ENCODE results near the gene BAZ2B.

The BAZ2B gene

DNA sequence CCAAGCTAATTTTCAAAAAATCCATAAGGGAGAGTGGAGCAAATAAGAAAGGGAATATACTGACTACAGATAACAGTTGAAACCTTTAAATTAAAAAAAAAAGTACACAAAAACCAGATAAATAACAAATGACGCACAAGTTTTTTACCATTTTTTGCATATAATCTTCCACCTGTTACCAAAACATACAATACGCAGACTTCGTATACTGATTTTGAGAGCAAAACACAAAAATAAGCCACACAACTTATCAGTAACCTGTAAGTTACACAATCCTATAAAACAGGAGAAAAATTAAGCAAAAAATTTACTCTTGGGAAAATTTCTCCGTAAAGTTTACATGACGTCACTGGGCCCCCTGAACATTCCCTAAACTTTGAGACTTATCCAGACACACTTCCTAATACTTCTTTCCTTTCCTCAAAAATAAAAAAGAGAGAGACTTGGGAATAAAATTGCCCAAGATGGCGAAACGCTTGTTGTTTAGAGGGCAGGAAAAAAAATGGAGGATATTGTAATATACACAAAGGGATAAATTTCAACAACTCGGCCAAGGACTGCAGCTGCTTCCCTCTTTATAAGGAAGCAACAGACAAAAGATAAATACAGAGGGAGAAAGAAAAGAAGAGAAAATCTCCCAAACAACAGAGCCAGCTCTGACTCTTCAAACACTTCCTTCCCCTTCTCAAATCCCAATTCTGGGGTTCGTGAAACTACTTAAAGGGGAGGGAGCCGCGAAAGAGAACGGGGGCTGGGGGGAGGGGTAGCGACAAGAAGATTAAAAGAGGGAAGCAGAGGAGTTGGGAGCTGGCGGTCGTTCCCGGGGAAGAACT lies 1.6 kb downstream of the BAZ2B start:
- peak; percentile 85 for DNase-seq

DNA sequence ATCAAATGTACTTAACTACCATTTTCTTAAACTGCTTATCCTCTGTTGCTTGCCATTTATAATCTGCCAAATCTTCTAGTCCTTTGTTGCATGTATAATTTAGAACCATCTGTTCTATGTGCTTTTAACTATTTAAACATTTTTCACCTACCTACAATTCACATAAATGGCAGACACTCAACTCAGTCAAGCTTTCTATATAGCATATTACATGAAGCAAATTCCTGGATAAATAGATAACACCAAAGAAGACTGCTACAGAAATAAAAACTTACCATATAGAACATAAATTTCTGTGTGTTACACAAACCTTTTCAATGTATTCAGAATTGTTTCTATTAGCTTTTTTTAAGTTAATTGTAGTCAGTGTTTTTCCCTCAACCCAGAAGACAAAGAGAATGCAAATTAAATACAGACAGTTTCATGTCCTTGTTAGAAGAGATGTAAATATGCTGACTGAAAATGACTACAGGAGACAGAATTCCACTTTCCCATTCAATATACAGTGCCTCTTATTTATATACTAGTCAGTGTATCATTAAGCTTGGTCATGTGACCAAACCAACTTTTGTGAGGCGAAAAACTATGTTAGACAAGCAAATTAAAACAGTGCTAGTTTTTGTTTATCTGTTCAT lies 2.6 kb downstream of the BAZ2B start:
- DNase-seq, result peak; percentile 63

DNA sequence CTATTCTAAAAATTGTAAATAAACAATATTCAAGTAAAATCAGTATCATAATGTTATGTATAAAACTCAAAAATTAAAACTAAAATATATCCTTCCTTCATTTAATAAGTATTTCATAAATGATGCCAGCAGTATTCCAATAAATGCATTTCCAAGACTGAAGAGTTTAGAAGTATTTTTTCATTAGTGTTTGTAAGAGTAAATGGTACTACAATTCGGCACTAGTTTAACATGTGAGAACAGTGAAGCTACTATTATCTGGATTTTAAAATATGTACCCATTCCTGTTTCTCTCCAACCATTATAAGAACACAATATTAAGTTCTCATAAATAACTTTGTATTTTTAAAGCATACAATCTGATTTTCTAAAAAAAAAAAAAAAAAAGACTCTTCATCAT lies 3.3 kb downstream of the BAZ2B start:
- DNase-seq, result no peak

DNA sequence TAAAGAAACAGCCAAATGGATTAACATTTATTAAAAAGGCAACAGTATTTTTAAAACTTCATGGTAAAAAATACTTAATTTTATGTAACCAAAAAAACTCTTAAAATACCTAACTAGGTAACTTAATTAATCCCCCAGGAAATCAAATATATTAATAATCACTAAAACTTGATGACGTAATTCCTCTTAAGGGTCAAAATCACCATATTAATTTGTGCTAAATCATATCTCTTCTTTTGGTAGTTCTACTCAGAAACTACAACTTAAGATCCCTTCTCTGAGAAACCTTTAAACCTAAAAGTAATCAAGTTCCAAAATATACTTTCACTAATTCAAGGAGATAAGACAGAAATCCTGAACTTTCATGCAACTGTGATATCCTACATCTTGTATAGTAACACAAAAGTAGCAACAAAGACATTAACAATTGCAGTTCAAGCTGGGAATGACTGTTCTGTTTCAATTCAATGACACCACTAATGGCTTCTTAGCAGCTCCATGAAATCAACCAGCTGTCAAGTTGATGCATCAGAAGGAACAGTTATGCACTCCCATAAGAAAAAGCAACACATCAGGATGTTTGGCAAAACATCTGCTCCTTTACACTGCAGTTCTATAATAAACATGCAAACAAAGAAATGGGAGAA lies 4.0 kb downstream of the BAZ2B start:
- DNase-seq, result peak; percentile 64

DNA sequence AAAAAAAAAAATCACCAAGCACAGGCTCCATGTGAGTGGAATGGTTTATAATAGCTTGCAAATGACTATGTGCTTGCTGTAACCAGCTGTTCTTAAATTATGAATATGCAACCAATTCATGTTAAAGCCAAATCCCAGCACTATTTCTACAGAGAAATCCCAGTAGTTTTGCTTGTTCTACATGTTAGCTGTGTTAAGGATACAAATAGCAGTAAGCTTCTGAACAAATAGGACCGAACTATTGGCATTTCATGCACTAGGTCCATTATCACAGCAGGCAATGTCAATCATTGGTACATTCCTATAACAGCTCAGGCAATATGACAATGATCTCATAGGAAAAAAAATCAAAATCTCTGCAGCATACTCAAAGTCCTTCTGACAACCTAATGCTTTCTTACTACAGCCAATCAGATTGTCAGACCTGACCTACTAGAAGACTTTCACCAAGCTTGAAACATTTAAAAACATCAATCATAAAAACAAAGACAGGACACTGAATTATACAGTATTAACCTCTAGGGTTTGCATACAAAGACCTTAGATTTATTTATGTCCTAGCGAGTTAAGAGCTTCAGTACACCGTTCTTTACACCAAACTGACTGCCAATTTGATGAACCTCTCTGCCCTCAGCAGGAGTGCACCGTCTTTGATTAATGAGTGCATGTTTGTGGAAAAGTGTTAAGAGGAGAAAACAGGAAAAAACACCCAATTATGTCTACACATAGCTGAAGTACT lies 6.4 kb downstream of the BAZ2B start:
- peak; percentile 66 for DNase-seq

DNA sequence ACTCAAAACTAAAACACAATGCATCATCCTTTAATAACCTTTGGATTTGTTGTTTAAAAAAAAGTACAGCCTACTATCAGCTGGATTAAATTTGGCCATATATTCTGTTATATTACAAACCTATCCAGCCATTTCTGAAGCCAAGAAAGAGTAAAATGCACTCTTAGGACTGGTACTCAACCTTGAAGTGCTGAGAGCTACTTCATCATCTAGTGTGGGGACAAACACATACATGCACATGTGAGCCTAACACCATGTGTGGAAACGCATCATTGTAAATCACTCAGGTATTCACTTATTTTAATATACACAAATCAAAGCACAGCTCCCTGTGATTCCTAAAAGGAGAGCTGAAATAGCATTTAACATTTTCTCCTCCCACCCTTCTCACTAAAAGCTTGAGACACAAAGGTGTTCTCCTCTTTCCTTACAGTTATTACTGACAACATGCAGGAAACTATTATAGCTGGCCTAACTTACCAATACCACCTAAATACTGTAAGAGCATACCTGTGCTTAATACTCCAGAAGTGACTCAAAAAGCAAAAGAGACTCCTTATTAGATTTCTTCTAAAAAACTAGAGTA lies 7.5 kb downstream of the BAZ2B start:
- no peak for DNase-seq

DNA sequence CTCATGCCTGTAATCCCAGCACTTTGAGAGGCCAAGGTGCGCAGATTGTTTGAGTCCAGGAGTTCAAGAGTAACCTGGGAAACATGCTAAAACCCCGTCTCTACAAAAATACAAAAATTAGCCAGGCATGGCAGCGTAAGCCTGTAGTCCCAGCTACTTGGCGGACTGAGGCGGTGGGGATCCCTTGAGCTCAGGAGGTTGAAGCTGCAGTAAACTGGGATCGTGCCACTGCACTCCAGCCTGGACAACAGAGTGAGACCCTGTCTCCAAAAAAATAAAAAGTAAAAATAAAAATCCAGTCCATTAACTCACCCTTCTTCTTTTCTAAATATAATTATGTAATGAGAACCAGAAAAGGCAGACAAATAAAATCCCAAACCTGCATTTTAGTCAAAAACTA lies 8.2 kb downstream of the BAZ2B start:
- no peak for DNase-seq

DNA sequence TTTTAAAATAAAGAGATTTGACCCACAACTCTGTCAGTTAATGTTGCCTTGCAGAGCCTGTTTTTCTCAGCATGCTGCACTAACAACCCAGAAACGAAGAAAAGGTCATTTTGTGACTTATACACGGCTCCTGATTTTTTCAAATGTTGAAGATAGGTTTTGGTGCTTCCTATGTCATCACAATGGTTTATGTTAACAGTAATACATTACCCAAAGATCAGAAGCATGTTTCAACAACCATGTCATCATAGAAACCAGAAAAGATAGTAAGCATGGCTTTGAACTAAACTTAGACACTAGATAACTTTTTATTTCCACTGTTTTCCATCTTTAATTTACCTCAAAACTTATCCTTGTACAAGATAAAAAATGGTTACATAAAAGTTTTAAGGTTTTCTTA lies 10.1 kb downstream of the BAZ2B start:
- DNase-seq, result no peak

DNA sequence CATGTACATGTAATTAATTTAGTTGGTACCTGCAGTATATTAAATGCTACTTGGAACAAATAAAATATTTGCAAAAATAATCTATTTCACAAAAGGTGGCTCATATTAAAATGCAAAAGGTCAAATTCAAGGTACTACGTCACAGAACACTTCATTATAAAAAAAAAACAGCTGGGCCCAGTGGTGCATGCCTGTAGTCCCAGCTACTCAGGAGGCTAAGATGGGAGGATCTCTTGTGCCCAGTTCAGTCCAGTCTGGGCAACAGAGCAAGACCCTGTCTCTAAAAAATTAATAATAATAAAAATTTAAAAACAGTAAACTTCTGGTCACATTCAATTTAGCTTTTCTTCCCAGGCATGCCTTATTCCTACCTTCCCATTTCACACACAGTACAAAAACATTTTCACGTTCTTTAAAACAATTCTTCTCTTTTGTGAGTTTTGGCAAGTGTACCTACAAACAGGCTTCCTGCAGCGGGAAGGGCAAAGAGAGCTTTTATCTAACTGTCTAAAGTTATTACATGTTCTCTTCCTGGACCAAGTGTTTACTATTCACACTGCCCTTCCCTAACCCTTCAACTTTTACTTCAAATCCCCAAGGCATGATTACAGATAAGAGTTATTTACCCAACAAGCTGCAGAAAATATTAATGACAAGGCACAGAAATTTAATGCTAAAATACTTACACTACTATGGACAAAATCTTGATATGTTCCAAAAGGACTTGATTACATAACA lies 10.7 kb downstream of the BAZ2B start:
- no peak for DNase-seq

DNA sequence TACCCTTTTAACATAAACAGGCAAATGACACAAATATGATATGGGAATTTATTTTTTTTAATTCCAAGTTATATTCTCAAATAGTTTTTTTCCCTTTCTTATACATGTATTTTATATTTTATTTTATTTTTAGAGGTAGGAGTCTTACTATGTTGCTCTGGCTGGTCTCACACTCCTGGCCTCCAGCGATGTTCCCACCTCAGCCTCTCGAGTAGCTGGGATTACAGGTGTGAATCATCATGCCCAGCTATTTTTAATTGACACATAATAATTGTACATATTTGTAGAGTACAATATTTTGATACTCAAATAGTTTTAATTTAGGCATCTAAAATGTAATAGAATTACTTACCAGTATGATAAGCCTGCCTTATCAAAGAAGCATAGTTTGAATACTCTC lies 12.2 kb downstream of the BAZ2B start:
- no peak for DNase-seq

DNA sequence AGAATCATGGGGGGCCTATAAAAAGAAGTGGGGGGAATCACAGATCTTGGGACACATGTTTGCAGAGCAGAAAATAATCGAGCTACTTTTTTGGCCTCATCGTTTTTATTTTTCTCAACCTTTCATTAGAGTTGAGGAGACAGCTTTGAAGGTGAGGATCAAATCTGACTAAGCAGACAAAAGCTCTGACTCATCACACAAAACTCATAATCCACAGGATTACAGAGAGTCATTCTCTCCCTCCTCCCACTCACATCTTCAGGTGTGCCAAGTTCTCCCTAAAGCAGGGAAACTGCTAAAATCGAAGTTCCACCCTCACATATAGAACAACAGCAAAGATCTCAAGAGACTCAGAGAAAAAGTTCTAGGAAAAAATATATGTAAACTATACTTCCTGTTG lies 15.6 kb downstream of the BAZ2B start:
- no peak for DNase-seq

DNA sequence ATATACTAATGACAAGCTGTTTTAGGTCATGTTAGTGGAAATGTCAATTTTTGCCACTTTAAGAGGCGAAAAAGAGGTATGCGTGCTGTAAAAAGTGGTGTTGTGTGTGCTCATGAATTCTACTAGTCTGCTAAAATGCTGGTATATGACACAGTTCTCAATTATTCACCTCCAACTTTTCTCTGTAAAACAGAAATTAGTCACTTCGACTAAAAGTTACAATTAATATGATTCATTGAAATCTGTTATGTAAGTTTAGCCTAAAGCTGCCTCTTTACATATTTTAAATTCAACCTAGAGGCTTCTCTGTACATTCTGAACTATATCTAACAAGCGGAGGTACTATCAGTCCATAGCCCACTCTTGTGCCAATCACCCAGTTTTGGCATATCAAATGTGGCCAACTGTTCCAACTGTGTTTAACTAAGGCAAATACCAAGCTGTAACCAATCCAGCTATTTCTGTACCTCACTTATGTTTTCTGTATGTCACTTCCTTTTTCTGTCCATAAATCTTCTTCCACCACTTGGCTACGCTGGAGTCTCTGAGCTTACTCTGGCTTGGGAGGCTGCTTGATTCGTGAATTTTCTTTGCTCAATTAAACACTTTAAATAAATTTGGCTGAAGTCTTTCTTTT lies 20.8 kb downstream of the BAZ2B start:
- DNase-seq, result no peak

DNA sequence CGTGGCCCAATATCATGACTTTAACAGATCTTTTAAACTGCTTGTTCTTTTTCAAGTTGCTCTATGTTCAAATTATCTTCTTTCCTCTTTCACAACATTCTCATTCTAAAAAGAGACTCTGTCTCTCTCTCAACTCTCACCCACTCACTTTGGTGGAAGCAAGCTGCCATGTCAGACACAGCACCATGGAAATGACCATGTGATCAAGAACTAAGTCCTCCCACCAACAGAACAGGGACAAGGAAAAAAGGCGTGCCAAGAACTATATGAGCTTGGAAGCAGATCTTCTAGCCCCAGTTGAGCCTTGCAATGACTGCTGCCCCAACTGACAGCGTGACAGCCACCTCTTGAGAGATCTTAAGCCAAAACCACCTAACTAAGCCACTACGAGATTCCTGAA lies 23.9 kb downstream of the BAZ2B start:
- DNase-seq, result no peak

DNA sequence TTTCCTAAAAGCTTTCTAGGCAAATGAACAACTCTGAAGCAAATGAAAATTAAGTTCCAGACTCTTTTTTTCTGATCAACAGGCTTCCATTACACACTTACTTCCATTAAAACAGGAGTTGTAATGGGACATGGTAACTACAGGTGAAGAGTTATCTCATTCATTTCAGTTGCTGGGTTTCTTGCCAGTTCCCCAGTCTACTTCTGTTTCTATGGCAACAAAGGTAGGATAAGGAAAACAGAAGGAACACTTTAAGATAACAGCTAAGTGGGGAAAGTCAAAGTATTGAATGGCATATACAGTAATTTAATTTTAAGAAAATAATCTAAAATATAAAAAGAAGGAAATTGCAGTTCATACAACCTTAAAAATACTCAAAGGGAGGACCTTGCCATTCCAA lies 25.1 kb downstream of the BAZ2B start:
- DNase-seq, result no peak

DNA sequence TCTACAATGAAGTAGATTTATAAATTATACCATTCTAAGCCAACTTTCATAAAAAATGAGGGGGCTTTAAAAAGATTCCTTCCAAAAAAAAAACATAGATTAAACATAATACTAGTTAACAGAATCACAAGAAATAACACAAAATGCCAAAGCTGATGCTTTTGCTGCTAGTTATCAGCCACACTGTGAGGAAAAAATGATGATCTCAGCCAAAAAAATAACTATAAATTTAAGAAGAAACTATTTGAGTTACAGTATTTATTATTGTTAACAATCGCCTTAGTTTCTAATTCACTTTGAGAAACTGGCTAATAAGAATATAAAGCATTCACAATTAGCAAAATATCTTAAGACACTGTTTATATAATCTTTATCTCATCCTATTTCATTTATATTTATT lies 27.1 kb downstream of the BAZ2B start:
- no peak for DNase-seq

DNA sequence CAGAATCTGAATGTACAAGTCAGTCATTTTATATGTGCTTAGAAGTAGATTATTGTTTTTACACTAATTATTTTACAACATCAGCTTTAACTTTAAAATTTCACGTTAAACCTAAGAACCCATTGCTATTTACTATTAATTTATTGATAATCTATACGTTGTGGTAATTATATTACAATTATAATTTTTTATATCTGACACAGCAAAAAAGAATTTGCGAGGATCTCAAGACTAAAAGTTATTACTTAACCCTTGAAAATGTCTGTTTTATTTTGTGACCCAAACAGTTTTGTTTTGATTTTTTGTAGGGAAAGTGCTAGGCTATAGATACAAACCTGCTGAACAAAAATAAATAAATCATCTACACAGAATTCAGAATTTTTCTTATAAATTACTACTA lies 30.3 kb downstream of the BAZ2B start:
- no peak for DNase-seq

DNA sequence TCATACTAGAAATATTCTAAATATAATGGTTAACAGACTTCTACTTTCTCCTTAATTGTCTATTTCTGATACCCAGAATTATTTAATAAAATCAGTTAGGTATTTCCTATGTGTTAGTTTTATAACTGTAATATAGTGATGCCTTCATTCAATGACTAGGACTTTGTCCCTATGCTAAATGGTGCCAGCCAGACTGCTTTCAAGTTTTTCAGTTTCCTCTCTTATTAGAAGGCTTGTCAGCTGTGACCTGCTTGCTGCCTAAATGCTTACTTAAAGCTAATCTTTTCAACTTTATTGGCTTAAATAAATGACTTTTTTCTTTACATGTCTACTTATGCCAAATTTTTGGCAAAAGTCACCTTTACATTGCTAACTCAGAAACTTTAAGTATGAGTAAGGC lies 30.7 kb downstream of the BAZ2B start:
- no peak for DNase-seq

DNA sequence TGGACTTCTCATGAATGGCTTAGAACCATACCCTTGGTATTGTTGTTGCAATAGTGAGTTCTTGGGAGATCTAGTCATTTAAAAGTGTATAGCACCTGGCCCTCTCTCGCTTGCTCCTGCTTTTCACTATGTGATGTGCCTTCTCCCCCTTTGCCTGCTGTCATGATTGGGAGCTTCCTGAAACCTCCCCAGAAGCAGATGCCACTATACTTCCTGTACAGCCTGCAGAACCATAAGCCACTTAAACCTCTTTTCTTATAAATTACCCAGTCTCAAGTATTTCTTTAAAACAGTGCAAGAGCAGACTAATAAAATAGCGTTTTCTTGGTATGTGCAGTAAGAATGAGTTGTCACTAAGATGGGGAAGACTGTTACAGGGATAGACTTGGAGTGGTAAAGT lies 31.6 kb downstream of the BAZ2B start:
- DNase-seq, result no peak

DNA sequence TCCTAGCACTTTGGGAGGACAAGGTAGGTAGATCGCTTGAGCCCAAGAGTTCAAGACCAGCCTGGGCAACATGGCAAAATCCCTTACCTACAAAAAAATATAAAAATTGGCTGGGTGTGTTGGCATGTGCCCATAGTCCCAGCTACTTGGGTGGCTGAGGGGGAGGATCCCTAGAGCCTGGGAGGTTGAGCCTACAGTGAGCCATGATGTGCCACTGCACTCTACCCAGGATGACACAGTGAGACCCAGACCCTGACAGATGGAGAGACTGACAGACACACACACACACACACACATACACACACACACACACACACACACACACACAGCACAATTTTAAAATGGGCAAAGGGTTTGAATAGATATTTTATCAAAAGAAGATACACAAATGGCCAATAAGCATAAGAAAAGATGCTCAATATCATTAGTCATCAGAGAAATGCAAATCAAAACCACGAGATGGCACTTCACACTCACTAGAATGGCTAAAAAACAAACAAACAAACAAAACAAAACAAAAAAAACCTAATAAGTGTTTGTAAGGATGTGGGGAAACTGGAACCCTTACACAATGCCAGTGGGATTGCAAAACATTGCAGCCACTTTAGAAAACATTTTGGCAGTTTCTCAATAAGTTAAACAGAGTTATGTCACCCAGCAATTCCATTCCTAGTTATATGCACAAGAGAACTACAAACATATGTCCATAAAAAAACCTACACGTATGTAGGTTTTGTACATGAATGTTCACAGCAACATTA lies 42.3 kb downstream of the BAZ2B start:
- DNase-seq, result no peak

DNA sequence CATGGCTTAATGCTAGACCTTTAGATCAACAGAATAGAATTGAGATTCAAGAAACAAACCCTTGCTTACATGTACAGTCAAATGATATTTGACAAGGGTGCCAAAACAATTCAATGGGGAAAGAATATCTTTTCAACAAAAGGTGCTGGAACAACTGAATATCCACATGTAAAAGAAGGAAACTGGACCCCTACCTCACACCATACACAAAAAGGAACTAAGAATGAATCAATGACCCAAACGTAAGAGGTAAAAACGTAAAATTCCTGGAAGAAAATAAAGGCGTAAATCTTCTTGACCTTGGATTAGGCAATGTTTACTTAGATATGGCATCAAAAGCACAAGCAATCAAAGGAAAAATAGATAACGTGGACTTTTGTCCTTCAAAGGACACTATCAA lies 43.1 kb downstream of the BAZ2B start:
- no peak for DNase-seq

DNA sequence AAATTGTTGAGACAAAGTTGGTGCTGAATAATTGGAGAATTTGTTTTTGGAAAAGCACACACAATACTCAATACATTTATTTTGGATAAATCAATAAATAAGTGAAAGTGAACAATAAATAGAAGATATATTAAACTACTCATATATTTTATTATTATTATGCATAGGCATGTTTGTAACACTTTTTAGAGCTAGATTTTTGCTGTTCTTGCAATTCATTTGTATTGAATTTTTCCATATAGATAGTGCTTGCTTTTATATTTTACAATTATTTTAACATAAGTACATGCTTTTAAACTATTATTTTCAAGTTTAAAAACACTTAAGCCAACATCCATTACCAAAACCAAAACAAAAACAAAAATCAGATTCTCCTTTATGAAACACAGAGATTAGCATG lies 43.9 kb downstream of the BAZ2B start:
- no peak for DNase-seq
